HepG2 (cell line): ENCODE results near the gene SREBF1. TPM values are rescaled to one million over a fixed set of nuclear protein-coding genes. Genes with fewer than 3 reads are reported as not detected.

Experiments used
- AFF4 ChIP-seq: sonication (generic); formaldehyde crosslinking; IDR thresholded peaks from 2 replicates; pipeline ENCODE4 v1.4.0; 2020; ENCODE audit warnings: missing genetic modification reagents
- AKAP8 ChIP-seq: sonication (generic); formaldehyde crosslinking; IDR thresholded peaks from 2 replicates; pipeline ENCODE4 v1.5.1; 2020; ENCODE audit warnings: mild to moderate bottlenecking, missing genetic modification reagents
- BRD4 ChIP-seq: sonication (generic); formaldehyde crosslinking; IDR thresholded peaks from 2 replicates; pipeline ENCODE4 v1.4.0; 2020; ENCODE audit warnings: missing genetic modification reagents
- CSRNP1 ChIP-seq: sonication (generic); formaldehyde crosslinking; IDR thresholded peaks from 2 replicates; pipeline ENCODE4 v1.8.1; 2023; ENCODE audit warnings: mild to moderate bottlenecking, missing genetic modification reagents
- ESRRA ChIP-seq: sonication (generic); formaldehyde crosslinking; IDR thresholded peaks from 2 replicates; pipeline ENCODE4 v1.5.1; 2020; ENCODE audit warnings: mild to moderate bottlenecking, low read depth, missing genetic modification reagents
- MXD1 ChIP-seq: sonication (generic); formaldehyde crosslinking; IDR thresholded peaks from 2 replicates; pipeline ENCODE4 v1.4.0; 2020; ENCODE audit warnings: mild to moderate bottlenecking, missing genetic modification reagents
- NR3C1 ChIP-seq: sonication (generic); formaldehyde crosslinking; IDR thresholded peaks from 2 replicates; pipeline ENCODE4 v1.4.0; 2020; ENCODE audit warnings: missing genetic modification reagents
- SRSF4 ChIP-seq: fragments of 200-400 bp; formaldehyde crosslinking; IDR thresholded peaks from one replicate; pipeline ENCODE4 v1.6.1; 2018; ENCODE audit warnings: mild to moderate bottlenecking, low read depth, low read length, moderate library complexity; ENCODE audit not compliant: poor library complexity, severe bottlenecking
- ZGPAT ChIP-seq: IDR thresholded peaks from 2 replicates; pipeline ENCODE4 v1.6.1; 2016; ENCODE audit warnings: mild to moderate bottlenecking
- ZNF672 ChIP-seq: sonication (generic); formaldehyde crosslinking; IDR thresholded peaks from 2 replicates; pipeline ENCODE4 v1.8.1; 2022; ENCODE audit warnings: missing genetic modification reagents
- ZSCAN29 ChIP-seq: sonication (generic); formaldehyde crosslinking; conservative IDR thresholded peaks from 2 replicates; pipeline ENCODE4 v1.4.0; 2020; ENCODE audit warnings: mild to moderate bottlenecking, missing genetic modification reagents
- polyA plus RNA-seq, 8 experiments: library from polyadenylated mRNA; depleted of rRNA in 3 of 8; stranded (reverse) in 7 of 8; unstranded in 1 of 8; fragments of >200 nt; fragmentation: Illumina TruSeq in 4 of 8; extraction: Trizol in 4 of 8; gene quantifications; 2 replicates each; pipeline versions ENCODE4 v1.2.1 to v1.2.3, GENCODE V29; 2011 to 2016; ENCODE audit warnings: low read depth in 4 of 8, missing spikeins in 1 of 8, mixed read lengths in 1 of 8; ENCODE audit not compliant: insufficient read depth in 1 of 8
- total RNA-seq, 5 experiments: library from RNA; depleted of rRNA; stranded (reverse); fragments of >200 nt; fragmentation: Illumina TruSeq; extraction: Trizol; gene quantifications; 2 replicates each; pipeline ENCODE4 v1.2.3, GENCODE V29; 2016; ENCODE audit warnings: low read depth in 1 of 5

Gene SREBF1
- total and polyA plus RNA-seq, 2 of the 13 experiments (the other 11 are each of a cell fraction or from before 2014, with no cell fraction given): 34.3 to 38.0 TPM

- TF ChIP-seq MXD1 (CRISPR knock-in tag): 0 out of 2 replicates have a peak, but pooled peaks have one; percentile 27
- TF ChIP-seq BRD4 (CRISPR knock-in tag): no peak
- TF ChIP-seq ZNF672 (CRISPR knock-in tag): no peak
- TF ChIP-seq AKAP8 (CRISPR knock-in tag): no peak
- TF ChIP-seq NR3C1: no peak
- no peak for TF ChIP-seq CSRNP1 (CRISPR knock-in tag)
- no peak for TF ChIP-seq ZGPAT (CRISPR knock-in tag)
- no peak for TF ChIP-seq AFF4 (CRISPR knock-in tag)
- no peak for TF ChIP-seq ZSCAN29 (CRISPR knock-in tag)
- no peak for TF ChIP-seq ESRRA (CRISPR knock-in tag)
- TF ChIP-seq SRSF4: no peak
These were observed 14.6 kb downstream of the SREBF1 start (continued) for GRCh38 chr17:17822189-17822588.
